ENCODE measurements around the gene NPTXR. TPM values are rescaled to one million over a fixed set of nuclear protein-coding genes. Genes with fewer than 3 reads are reported as not detected.

NPTXR gene
- 9.3 and 9.4 TPM in 2 replicates for total RNA-seq
- long read RNA-seq, partial matches to known transcripts: 0 of 1 reads
- long read RNA-seq, other reads (novel, unspliced or antisense): 1 of 1 reads

DNA sequence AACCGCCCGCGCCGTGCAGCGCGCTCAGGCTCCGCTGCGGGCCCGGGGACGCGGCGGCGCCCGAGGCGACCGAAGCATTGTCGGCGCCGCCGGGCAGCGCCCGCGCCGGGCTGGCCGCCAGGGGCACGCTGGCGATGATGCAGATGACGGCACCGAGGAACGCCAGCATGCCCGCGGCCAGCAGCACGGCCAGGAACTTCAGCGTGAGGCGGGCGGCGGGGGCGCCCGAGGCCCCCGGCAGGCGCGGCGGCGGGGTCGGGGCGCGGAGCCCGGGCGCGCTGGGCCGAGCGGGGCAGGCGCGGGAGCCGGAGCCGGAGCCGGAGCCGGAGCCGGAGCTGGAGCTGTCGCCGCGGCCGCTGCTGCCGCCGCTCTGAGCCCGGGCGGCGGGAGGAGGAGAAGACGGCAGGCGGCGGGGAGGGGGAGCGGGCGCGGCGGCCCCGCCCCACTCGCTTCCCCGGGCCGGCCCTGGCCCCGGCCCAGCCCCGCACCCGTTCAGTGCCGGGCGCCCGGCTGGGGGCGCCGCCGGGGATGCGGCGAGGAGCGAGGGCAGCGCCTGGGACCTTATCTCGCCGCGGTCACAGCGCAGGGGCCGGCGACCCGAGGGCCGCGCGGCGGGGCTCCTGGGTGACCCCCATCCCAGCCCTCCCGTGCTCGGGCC lies at the start of gene NPTXR:
TSS of gene NPTXR (minus strand) at position 372 of the 658 bp plus-strand sequence.
- Mint-ChIP-seq H3K9me3 (no peaks in the 10 kb centered on the region), H3K27me3 (ENCODE audit: low read depth) (peaks cover 73% of the 10 kb centered on the region), H3K4me1 (peaks cover 4% of the 10 kb centered on the region), H3K4me3 (peak within 1 kb of the TSS; percentile 88), H3K36me3 (ENCODE audit: low read depth) (no peaks in the 10 kb centered on the region), H3K27ac (ENCODE audit: unreplicated experiment) (no peak within 1 kb of the TSS)
- DNase-seq (ENCODE audit: low read depth, low spot score): peak; percentile 54
- TF ChIP-seq, protein P1, sequence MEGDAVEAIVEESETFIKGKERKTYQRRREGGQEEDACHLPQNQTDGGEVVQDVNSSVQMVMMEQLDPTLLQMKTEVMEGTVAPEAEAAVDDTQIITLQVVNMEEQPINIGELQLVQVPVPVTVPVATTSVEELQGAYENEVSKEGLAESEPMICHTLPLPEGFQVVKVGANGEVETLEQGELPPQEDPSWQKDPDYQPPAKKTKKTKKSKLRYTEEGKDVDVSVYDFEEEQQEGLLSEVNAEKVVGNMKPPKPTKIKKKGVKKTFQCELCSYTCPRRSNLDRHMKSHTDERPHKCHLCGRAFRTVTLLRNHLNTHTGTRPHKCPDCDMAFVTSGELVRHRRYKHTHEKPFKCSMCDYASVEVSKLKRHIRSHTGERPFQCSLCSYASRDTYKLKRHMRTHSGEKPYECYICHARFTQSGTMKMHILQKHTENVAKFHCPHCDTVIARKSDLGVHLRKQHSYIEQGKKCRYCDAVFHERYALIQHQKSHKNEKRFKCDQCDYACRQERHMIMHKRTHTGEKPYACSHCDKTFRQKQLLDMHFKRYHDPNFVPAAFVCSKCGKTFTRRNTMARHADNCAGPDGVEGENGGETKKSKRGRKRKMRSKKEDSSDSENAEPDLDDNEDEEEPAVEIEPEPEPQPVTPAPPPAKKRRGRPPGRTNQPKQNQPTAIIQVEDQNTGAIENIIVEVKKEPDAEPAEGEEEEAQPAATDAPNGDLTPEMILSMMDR (conservative IDR thresholded peaks at IDR 0.05): no peak

DNA sequence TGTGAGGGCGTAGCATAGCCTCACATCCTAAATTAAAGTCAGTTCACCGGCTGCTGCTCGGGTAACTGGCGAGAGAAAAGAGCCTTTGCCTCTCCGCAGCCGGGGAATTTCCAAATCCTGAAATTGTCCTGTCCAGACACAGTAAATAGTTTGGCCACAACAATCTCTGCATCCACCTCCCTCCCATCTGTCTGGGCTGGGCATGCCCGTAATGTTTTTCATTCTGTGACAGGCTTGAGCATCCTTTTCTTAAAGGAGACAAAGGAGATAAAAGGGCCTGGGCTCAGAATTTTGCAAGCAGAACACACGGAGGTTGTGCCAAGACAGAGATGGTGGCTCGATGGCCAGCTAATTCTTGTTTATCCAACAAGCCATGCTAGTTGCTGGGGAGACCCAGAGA lies 47.4 kb upstream of the NPTXR start:
- Mint-ChIP-seq H3K27ac (ENCODE audit: unreplicated experiment) (no peak overlapping the region), H3K4me1 (no peaks in the 10 kb centered on the region), H3K36me3 (ENCODE audit: low read depth) (no peaks in the 10 kb centered on the region), H3K9me3 (no peaks in the 10 kb centered on the region), H3K4me3 (no peak overlapping the region), H3K27me3 (ENCODE audit: low read depth) (peaks cover 30% of the 10 kb centered on the region)
- no peak for DNase-seq (ENCODE audit: low read depth, low spot score)
- TF ChIP-seq, protein P1 (conservative IDR thresholded peaks at IDR 0.05): no peak

- Mint-ChIP-seq H3K27me3 (ENCODE audit: low read depth) (peaks cover 28% of the 10 kb centered on the region), H3K4me1 (no peaks in the 10 kb centered on the region), H3K27ac (ENCODE audit: unreplicated experiment) (no peak overlapping the region), H3K4me3 (no peak overlapping the region), H3K36me3 (ENCODE audit: low read depth) (no peaks in the 10 kb centered on the region), H3K9me3 (no peaks in the 10 kb centered on the region)
- DNase-seq (ENCODE audit: low read depth, low spot score): no peak
- TF ChIP-seq, protein P1 (conservative IDR thresholded peaks at IDR 0.05): no peak
These were observed 46.5 kb upstream of the NPTXR start for GRCh38 chr22:38890377-38890776.

DNA sequence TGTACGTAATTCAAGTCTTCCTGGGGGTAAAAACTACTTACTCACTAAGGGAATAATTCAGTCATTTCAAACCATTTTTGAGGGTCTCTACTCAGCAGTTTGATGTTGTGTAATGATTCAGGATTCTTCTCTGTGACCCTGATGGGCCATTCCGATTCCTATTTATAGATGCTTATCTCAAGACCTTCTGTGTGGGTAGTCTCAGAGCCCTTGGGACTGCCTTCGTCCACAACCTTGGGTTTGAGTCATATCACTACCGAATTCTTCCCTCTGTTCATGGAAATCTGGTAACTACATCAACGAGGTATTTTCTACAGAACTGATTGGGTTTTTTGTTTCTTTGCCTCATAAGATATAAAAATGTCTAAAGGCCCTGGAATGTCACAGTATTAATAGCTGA lies 42.5 kb upstream of the NPTXR start:
- Mint-ChIP-seq H3K36me3 (ENCODE audit: low read depth) (no peaks in the 10 kb centered on the region), H3K4me3 (no peak overlapping the region), H3K9me3 (no peaks in the 10 kb centered on the region), H3K4me1 (peaks cover 1% of the 10 kb centered on the region), H3K27me3 (ENCODE audit: low read depth) (peaks cover 3% of the 10 kb centered on the region), H3K27ac (ENCODE audit: unreplicated experiment) (no peak overlapping the region)
- TF ChIP-seq, protein P1 (conservative IDR thresholded peaks at IDR 0.05): no peak
- DNase-seq (ENCODE audit: low read depth, low spot score): no peak

DNA sequence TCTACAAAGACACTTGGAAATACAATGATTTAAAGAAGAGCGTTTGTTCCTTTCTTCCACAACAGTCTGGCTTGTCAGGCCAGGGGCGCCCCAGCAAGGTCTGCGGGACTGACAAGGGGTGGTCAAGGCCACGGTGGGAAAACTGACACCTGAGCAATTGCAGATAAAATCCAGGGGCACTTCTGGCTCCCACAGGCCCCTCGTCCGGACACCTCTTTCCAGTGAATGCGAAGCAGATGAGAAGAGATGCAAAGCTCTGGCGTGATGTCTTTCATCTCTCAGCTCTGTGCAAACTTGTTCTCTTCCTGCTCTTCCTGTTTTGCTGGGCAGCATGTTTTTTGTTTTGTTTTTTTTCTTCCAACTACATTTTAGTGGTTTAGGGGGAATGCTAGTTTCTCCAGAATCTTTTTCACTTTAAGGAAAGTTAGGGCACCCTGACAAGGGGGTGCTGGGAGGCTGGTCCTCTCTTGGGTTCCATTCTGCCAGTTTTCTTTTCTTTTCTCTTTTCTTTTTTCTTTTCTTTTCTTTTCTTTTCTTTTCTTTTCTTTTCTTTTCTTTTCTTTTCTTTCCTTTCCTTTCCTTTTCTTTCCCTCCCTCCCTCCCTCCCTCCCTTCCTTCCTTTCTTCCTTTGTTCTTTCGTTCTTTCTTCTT lies 39.3 kb upstream of the NPTXR start:
- Mint-ChIP-seq H3K27ac (ENCODE audit: unreplicated experiment) (no peak overlapping the region), H3K36me3 (ENCODE audit: low read depth) (no peaks in the 10 kb centered on the region), H3K27me3 (ENCODE audit: low read depth) (no peaks in the 10 kb centered on the region), H3K4me3 (no peak overlapping the region), H3K9me3 (no peaks in the 10 kb centered on the region), H3K4me1 (peaks cover 4% of the 10 kb centered on the region)
- TF ChIP-seq, protein P1 (conservative IDR thresholded peaks at IDR 0.05): no peak
- DNase-seq (ENCODE audit: low read depth, low spot score): no peak
